Stimulated activated CD4-positive, alpha-beta T cell treated with anti-CD3 and anti-CD28 coated beads, Interleukin-1b, Interleukin-23, amount 100 ng/mL, for 24 hours (primary cell): ENCODE measurements around the gene LRSAM1.

Experiments used
- DNase-seq, 4 experiments: peaks; one replicate each; pipeline ENCODE4 v3.0.0-alpha.2; 2020; ENCODE audit warnings: low read depth in 4 of 4, low spot score in 1 of 4

LRSAM1 gene

GRCh38 chr9:127549218-127549617 is 97.9 kb downstream of the LRSAM1 start:
- DNase-seq: no peak

- no peak for DNase-seq
Measured at GRCh38 chr9:127549751-127550150, 98.4 kb downstream of the LRSAM1 start.

GRCh38 chr9:127550282-127550681 is 99.0 kb downstream of the LRSAM1 start:
- no peak for DNase-seq

- DNase-seq: no peak
Measured at GRCh38 chr9:127550751-127551150, 99.4 kb downstream of the LRSAM1 start.
